ENCODE results near the gene DUOX1.

GRCh38 chr15:45141386-45141785 is 11.6 kb downstream of the DUOX1 start:
- TF ChIP-seq CTCF (IDR thresholded peaks at IDR 0.05; ENCODE audit: insufficient read depth, low read length, poor library complexity, severe bottlenecking) (no peak), EZH2phosphoT487 (conservative IDR thresholded peaks at IDR 0.05; ENCODE audit: low read length) (no peak)

Measured in SU-DHL-6 (cell line).